GM18951 (cell line): Measurements from ENCODE around the gene SNX1.

ENCODE experiments used
- POLR2A ChIP-seq: IDR thresholded peaks from 4 replicates; pipeline ENCODE4 v1.6.1; 2011; ENCODE audit warnings: mild to moderate bottlenecking; ENCODE audit not compliant: insufficient read length, insufficient read depth; ENCODE audit errors: extremely low read depth
- in situ Hi-C: fragments of 300-500 bp; cut with MboI; formaldehyde crosslinking; loops from one replicate; pipeline ENCODE4 v1.12.0; 2022; ENCODE audit warnings: low sequenced_read_pairs, mixed read lengths, inconsistent platforms; ENCODE audit not compliant: unreplicated experiment

The SNX1 gene

GRCh38 chr15:64161688-64162477 lies 66.1 kb downstream of the SNX1 start:
- in situ Hi-C loops, result no loop called here
- TF ChIP-seq POLR2A, result no peak

GRCh38 chr15:64162478-64162868 lies 66.7 kb downstream of the SNX1 start:
- TF ChIP-seq POLR2A, result no peak
- in situ Hi-C loops, result no loop called here

- peak; percentile 95 for TF ChIP-seq POLR2A
- in situ Hi-C loops, result no loop called here
These were observed 67.3 kb downstream of the SNX1 start, which contains the start of gene PPIB for GRCh38 chr15:64162869-64163658. Gene PPIB (minus strand): TSS chr15:64163022. CDS start chr15:64162986, 36 bp downstream.

GRCh38 chr15:64163659-64164362 lies 68.0 kb downstream of the SNX1 start:
- in situ Hi-C loops, result no loop called here

GRCh38 chr15:64164436-64164835 lies 68.7 kb downstream of the SNX1 start:
- no peak for TF ChIP-seq POLR2A
- in situ Hi-C loops, result no loop called here

More at GRCh38 chr15:64163659-64164362, 68.0 kb downstream of the SNX1 start:
- TF ChIP-seq POLR2A, result no peak

GRCh38 chr15:64166102-64166890 lies 70.5 kb downstream of the SNX1 start:
- TF ChIP-seq POLR2A, result no peak
- in situ Hi-C loops, result no loop called here

GRCh38 chr15:64180235-64180824 lies 84.5 kb downstream of the SNX1 start:
- no peak for TF ChIP-seq POLR2A
- in situ Hi-C loops, result no loop called here

GRCh38 chr15:64182859-64183370 lies 87.1 kb downstream of the SNX1 start:
- TF ChIP-seq POLR2A, result no peak
- in situ Hi-C loops, result no loop called here

GRCh38 chr15:64185146-64185911 lies 89.5 kb downstream of the SNX1 start:
- in situ Hi-C loops, result no loop called here
- no peak for TF ChIP-seq POLR2A

- no peak for TF ChIP-seq POLR2A
- in situ Hi-C loops, result no loop called here
These were observed 91.8 kb downstream of the SNX1 start for GRCh38 chr15:64187396-64188191.
